Posterior cingulate gyrus (tissue), 11 donors: Measurements from ENCODE around the gene PTDSS2.

Experiments
- DNase-seq, 10 donors: peaks; one replicate each; pipeline versions ENCODE4 v3.0.0 to v3.0.0-alpha.2; 2020 to 2021; ENCODE audit warnings: mixed read lengths in 3 of 10
- intact Hi-C: fragments of 100-400 bp; cut with DNase I; formaldehyde crosslinking; loops from one replicate; pipeline ENCODE4 v1.15.1; 2023

Gene PTDSS2

DNA sequence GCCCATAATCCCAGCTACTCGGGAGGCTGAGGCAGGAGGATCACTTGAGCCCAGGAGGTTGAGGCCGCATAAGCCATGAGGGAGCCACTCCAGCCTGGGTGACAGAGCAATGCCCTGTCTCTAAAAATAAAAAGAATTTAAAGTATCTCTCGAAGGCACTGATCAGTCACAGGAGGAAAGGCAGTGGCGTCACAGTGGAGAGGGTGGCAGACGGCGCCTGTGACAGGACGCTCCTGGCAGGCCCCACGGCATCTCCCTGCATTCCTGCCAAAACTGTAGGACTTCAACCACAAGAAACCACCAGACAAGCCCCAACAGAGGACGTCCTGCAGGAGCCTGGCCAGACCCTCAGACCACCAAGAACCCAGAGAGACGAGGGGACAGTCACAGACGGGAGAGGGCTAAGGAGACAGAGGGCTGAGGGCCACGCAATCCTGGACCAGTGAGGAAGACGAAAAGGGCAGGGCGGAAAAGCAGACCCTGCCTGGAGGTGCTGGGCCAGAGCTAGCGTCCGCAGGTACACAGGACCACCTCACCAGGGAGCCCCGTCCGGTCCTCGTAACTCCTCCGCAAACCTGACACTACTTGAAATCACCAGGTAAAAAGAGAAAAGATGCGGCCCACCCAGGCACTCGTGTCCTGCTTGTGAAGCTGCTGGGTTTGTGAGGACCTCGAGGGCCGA is 51.1 kb downstream of the PTDSS2 start:
- peak in 1 of 10 donors; percentile 54 for DNase-seq
- intact Hi-C loops: no loop called here

DNA sequence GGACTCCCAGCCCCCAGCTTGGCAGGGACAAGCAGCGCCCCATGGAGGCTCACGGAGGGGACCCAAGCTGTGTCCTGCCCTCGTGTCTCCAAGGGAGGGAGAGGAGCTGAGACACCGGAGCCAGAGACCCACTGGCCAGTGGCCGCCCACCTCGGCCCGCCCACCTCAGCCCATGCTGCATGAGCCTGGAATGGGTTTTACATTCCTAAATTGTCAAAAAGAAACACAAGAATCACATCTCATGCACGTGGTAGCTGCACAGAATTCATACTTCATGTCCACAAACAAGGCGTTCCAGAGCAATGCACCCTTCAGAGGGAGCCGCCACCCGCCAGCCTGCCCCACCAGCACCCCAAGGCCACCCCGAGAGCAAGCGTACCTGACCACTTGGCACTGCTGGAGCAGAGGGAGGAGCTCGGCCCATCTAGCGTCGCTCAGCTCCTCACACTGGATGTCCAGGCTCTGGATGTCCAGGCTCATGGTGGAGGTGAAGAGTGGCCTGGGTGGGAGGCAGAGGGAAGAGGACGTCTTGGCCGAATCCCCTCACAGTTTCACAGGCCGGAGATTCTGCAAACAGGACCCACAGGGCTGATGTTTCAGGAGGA is 51.7 kb downstream of the PTDSS2 start:
- intact Hi-C loops: no loop called here
- DNase-seq: peak in 1 of 10 donors; percentile 83

DNA sequence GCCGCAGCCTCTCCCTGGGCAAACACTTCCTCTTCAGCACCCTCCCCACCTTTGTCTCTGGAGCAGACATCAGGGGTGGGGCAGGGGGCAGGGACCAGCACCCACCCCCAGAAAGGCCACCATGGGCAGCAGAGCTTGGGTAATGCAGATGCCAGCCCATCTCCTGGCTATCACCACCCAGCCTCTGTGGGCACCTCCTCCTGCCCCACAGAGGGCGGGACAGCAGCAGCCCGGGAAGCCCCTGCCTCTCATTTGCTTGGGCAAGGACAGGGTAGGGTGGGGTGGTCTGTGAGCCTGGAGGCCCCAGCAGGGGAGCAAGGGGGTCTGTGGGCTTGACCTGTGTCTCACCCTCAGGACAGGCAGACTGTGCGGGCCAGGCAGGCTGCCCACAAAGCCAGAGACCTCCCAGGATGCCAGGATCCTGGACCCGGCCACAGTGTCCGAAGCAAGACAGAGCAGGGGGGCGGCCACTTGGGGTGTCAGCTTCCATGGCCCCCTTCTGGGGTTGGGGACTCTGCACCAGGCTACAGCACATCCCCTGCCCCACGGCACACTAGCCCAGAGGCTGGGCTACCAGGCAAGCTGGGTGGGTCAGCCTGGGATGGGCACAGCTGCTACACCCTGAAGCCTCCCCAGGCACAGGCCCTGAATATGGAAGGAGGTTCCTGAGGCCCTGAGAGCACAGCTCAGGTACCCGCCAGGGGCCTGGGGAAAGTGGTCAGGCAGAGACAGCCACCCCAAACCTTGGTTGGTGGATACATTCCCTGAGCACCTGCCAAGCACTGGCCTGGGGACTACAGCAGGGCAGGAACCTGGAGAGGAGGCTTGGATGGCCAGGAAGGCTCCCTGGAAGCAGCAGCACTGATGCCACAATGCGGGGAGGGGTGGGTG is 52.5 kb downstream of the PTDSS2 start:
- peak in 2 of 10 donors; percentile 59 to 81 for DNase-seq
- intact Hi-C loops: no loop called here

DNA sequence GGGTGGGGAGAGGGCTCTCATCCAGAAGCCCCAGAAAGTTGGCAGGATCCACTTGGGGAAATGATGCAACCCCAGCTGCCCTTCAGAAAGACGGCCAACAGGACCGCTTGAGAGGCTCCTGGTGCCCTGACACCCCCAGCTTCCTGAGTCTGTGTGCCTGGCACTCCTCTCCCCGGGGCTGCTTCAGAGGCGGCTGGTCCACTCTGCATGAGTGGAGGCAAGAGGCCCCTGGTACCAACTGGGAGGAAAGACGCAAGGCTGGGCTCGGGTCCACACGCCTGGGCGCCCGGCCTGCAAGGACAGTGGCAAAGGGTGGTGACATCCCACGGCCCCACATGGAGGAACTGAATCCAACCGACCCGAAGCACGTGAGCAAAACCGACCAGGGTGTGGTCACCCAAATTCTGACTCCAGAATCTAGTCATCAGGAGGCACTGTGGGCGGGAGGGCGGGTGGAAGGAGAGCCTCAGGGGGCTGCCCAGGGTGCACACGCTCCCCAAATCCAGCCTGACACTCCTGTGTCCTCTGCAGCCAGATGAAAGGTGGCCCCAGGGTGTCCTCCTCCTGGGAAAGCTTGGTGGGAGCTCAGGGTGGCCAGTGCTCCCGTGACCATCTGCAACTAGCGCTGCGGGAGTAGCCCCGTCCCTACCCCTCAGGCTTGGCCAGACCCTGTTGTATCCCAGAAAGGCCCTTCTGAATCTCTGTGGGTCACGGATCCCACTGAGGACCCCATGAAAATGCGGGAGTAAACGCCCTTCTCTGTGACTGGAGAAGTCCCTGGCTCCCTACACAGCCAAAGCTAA is 53.3 kb downstream of the PTDSS2 start:
- intact Hi-C loops: no loop called here
- peak; percentile 73 to 98 (median 82) for DNase-seq

DNA sequence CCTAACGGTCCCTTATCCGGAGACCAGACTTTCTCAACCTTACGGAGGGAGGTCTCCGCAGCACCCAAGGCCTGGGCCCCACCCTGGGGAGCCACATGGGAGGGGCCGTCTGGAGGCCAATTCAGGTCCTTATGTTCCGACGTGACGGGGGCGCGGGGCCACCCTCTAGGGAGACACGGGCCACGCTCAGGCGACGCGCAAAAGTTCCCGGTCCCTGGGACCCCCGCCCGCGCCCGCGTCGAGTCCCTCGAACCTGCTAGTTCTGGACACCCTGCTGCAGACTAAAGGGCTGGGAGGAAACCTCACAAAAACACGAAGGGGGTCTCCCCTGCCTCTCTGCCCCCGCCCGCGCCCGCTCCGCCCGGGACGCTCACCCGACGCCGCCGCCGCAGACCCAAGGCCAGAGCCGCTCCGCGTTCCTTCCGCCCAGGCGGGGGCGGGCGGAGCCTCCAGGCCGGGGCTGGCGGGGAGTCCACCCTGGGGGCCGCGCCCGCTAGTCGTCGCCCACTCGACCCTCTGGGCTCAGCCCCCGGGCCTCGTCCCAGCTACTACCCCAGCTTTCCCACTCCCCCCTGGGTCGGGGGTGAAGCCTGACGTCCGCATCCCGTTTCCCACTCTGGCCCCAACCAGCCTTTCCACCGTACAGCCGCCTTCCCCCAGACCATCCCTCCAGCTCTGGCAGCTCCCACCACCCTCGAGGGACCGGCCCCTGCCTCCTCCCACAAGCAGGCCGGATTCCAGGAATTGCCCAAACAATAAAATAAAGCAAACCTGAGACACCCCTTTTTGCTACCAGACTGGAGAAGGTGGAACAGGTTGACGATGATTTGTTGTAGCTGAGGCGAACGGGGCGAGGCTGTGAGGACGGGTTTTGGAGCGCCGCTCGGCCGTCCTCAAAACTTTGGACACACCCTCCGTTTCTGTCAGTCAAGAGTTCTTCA is 54.2 kb downstream of the PTDSS2 start:
- intact Hi-C loops: no loop called here
- DNase-seq: peak in 4 of 10 donors; percentile 47 to 85 (median 76)

DNA sequence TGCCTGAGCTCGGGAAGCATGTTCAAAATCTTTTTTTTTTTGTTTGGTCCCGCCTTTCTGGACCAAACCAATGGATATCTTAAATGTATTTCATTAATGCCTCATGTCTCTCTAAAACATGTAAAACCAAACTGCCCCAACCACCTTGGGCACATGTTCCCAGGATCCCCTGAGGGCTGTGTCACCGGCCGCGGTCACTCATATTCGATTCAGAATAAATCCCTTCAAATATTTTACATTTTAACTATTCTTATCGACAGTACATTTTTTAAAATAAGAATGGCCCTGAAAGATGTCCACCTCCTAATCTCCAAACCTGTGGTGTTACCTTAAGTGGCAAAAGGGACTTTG is 54.9 kb downstream of the PTDSS2 start:
- peak in 1 of 10 donors; percentile 67 for DNase-seq
- intact Hi-C loops: loop anchor here (5.0 kb wide), 1 partner anchor 133 kb away; no protein-coding TSS in a partner anchor

DNA sequence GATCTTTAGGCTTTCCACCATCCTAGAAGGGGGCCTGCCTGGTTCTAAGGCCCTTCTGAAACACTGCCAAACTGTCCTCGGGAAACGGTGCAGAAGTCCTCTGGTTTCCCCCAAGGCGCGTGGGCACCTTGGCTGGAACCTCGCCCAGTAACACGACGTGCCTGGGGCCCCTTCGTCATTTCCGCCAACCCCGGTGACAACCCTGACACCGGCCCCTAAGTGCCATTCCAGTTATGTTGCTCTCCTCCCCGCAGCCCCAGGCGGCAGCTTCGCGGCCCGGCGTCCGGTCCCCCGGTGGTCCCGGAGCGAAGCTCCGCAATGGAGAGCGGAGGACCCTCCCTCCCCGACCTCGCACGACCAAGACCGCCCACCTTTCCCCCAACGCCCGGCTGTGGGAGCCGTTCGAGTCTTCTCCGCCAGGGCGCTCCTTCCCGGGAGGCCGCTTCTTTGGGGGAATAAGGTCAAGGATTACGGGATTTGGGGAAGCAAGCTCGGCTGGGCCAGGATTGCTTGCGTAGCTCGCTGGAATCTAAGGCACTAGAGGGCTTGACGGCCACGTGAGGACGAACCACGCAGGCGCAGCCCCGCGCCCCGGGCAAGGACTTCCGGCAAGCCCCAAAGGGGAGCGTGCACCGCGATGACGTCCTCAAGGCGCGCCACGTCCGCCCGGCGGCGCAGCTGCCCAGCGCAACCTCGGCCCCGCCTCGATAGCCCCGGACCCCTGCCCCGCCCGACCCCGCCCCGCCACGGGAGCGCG is 56.3 kb downstream of the PTDSS2 start:
- intact Hi-C loops: loop anchor here (1.0 to 5.0 kb wide), 2 partner anchors 56 to 134 kb away; partner anchors contain the start of gene PTDSS2
- DNase-seq: peak; percentile 96 to 100 (median 97)

DNA sequence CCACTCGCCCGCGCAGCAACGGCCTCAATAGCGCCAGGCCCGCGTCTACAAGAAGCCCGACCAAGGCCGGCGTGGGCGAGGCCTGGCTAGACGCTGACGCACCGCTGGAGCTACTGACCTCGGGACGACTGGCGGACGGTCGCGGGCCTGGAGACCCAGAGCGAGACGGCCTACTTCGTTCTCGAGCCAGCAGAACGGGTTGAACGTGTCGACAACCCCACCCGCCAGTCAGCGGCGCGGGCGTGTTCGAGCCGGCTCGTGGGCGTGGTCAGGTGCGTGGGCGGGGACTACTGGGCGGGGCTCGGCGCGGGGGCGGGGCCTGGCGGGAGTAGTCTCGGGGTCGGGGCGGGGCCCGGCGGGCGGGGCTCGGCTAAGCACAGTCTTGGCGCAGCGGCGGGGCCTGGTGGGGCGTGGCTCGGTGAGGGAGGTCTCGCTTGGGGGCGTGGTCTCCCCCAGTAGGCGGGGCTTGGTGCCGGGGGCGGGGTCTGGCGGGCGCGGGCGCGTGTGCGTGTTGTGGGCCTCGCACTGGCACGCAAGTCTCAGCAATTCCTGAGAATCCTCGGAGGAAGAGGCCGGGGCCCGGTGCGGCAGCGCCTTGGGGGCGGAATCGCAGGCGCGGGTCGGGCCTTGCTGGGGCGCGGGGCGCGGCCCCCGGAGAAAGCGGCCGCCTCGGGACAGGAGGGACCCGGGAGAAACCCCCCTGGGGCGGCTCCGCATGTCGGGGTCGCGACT is 57.1 kb downstream of the PTDSS2 start, which contains the start of gene RNH1:
Gene RNH1, minus strand, starts transcription at position 248 of the 732 bp plus-strand sequence. CDS start 5,080 bp downstream, outside the sequence.
- DNase-seq: peak; percentile 95 to 100 (median 98)
- intact Hi-C loops: loop anchor here (1.0 to 5.0 kb wide), 2 partner anchors 57 to 135 kb away; partner anchors contain the start of gene PTDSS2

DNA sequence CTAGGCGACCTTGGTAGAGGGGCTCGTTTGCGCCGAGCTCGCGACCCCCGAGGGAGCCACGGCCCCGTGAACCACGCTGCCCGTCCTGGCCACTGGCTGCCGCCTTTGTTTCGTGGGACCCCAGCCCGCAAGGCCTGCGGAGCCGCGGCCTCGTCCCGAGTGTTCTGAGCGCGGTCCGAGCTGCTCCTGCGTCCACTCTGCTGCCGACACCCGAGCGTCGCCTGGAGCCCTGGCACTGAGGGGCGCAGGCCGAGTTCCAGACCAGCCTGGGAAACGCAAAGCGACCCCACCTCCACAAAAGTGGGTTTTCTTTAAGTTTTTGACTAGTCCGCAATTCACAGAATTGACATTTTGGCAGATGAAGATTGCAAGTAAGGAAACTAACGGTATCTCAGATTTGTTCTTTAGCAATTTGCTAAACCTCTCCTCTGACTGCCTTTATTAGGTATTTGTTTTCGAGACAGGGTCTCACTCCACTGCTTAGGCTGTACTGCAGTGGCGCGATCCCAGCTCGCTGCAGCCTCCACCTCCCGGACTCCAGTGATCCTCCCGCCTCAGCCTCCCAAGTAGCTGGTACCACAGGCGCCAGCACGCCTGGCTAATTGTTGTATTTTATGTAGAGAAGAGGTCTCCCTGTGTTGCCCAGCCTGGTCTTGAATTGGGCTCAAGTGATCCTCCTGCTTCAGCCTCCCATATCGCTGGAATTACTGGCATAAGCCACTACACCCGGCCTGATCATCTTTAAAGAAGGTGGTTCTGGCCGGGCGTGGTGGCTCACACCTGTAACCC is 57.8 kb downstream of the PTDSS2 start:
- intact Hi-C loops: loop anchor here (5.0 kb wide), 1 partner anchor 136 kb away; no protein-coding TSS in a partner anchor
- DNase-seq: peak in 1 of 10 donors; percentile 68

DNA sequence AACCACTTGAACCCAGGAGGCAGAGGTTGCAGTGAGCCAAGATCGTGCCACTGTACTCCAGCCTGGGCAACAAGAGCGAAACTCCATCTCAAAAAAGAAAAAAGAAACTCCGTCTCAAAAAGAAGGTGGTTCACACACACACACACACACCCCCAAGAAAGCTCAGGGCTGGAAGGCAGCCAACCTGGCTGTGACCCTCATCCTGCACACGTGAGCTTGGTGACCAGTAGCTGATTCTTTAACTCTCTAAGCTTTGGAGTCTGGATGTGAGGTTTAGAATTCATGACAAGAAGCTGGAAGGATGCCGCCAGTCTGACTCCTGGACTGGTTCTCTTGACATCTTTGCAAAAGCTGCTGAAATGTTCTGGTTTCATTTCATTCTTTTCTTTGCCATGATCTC is 58.9 kb downstream of the PTDSS2 start:
- intact Hi-C loops: loop anchor here (5.0 kb wide), 1 partner anchor 137 kb away; no protein-coding TSS in a partner anchor
- peak in 1 of 10 donors; percentile 58 for DNase-seq

DNA sequence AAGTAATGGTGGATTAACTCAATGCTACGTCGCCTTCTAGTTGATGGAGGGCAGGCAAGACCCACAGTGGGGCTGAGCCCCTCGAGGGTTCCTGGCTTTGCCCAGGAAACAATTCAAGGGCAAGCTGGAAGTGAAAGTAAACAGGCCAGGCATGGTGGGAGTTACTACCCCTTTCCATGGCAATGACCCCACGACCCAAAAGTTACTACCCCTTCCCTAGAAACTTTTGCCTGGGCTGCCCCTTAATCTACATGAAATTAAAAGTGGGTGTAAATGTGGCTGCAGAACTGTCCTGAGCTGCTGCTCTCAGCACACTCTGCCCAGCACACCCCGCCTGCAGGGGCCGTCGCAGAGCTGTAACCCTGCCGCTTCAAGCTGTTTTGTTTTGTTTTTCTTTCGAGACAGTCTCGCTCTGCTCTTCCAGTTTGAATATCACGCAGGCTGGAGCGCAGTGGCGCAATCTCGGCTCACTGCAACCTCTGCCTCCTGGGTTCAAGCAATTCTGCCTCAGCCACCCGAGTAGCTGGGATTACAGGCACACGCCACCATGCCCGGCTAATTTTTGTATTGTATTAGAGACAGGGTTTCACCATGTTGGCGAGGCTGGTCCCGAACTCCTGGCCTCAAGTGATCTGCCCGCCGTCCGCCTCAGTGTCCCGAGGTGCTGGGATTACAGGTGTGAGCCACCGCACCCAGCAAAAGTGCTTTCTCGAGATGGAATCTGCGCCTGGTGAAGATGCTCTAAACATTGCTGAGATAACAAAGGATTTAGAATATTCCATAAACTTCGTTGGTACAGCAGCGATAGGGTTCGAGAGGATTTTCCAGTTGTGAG is 62.9 kb downstream of the PTDSS2 start:
- intact Hi-C loops: no loop called here

DNA sequence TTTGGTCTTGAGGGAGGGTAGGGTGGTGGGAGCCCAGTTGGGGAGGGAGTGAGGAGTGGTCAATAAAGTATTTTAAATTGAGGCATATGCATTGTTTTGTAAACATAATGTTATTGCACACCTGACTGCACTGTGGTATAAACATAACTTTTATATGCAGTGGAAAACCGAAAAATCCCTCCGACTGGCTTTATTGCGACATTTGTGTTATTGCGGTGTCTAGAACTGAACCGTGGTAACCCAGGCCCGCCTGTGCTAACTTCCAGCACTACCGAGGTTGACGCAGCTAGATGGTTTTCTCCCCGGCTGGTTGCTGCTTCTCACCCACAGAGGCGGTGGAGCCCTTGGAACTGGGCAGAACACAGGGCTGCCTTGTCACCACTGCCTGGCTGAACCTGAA is 64.5 kb downstream of the PTDSS2 start:
- no peak for DNase-seq
- intact Hi-C loops: loop anchor here (5.0 kb wide), 1 partner anchor 67 kb away; no protein-coding TSS in a partner anchor

More for the DNA sequence above, 62.9 kb downstream of the PTDSS2 start:
- DNase-seq: peak in 1 of 10 donors; percentile 52

DNA sequence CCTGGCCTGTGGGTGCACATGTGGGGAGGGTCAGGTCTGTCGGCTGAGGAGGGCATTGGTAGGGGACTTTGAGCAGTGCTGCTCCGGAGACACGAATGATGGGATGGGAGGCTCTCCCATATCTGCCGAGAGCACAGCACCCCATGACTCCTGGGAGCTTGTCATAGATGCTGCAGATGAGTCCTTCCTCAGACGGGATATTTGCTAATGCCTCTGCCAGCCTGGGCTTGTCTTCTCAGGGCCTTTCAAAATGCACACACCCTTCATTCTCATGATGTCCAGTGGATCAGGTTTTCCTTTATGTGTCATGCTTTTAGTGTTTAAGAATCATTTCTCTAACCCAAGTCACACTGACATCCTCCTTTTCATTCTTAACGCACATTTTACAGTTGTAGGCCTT is 65.1 kb downstream of the PTDSS2 start:
- DNase-seq: no peak
- intact Hi-C loops: loop anchor here (5.0 kb wide), 1 partner anchor 68 kb away; no protein-coding TSS in a partner anchor

DNA sequence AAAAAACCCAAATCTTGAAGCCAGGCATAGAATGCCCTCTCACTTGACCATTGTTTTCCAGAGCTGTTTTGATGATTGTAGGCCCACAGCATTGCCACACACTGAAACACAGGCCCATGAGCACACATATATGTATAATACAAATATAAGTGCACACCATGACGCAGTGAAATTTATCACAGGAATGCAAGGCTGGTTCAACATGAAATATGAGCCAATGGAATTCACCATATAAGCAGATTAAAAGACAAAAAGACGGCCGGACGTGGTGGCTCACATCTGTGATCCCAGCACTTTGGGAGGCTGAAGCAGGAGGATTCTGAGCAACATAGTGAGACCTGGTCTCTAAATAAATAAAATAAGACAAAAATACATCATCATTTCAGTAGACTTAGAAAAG is 66.3 kb downstream of the PTDSS2 start:
- intact Hi-C loops: loop anchor here (5.0 kb wide), 1 partner anchor 69 kb away; no protein-coding TSS in a partner anchor
- no peak for DNase-seq
